ENCODE data around the gene DGKD. TPM values are rescaled to one million over a fixed set of nuclear protein-coding genes. Genes with fewer than 3 reads are reported as not detected.

Gene DGKD
- total RNA-seq, 4 donors from 2014 or later, result 26.3 to 41.3 (median 30.4) TPM

DNA sequence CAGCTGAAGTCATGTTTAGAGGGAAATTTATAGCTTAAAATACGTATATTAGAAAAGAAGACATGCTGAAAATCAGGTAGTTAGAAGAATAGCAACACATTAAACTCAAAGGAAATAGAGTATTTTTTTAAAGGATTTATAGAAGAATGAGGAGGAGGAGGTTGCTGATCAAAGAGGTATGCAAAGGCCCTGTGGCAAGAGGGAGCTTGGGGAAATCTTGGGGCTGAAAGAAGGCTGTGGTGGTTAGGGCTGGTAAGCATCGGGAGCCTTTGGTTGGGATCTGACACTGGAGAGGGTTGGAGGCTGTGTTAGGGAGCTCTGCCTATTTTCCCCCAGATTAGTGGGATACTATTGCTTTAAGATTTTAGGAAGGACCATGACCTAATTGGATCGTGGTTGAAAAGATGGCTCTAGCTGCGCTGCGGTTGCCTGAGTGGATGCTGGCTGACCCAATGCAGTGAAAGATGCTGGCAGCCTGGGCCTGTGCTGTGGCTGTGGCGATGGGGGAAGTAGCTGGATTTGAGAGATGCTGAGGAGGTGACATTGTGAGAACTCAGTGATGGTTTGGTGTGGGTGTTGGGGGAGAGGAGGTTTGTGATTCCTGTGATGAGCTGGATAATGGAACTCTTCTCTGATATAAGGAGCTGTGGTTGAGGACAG, 11.7 kb downstream of the DGKD start:
- no peaks in the 10 kb centered on the region for H3K9me3 ChIP-seq
- no peak for DNase-seq
- no peaks in the 10 kb centered on the region for H3K27me3 ChIP-seq
- intact Hi-C loops (cut with DNase I; ENCODE audit: low total_unique reads) (no loop called here), in situ Hi-C loops (cut with MboI; ENCODE audit: low sequenced_read_pairs in 4 of 4) (no loop called here)
- ATAC-seq, result no peak
- no peak overlapping the region for H3K4me3 ChIP-seq
- H3K27ac ChIP-seq, result no peak overlapping the region
- peaks cover 0 to 11% of the 10 kb centered on the region in 2 donors for H3K4me1 ChIP-seq
- no peaks in the 10 kb centered on the region for H3K36me3 ChIP-seq
- TF ChIP-seq, protein P1, sequence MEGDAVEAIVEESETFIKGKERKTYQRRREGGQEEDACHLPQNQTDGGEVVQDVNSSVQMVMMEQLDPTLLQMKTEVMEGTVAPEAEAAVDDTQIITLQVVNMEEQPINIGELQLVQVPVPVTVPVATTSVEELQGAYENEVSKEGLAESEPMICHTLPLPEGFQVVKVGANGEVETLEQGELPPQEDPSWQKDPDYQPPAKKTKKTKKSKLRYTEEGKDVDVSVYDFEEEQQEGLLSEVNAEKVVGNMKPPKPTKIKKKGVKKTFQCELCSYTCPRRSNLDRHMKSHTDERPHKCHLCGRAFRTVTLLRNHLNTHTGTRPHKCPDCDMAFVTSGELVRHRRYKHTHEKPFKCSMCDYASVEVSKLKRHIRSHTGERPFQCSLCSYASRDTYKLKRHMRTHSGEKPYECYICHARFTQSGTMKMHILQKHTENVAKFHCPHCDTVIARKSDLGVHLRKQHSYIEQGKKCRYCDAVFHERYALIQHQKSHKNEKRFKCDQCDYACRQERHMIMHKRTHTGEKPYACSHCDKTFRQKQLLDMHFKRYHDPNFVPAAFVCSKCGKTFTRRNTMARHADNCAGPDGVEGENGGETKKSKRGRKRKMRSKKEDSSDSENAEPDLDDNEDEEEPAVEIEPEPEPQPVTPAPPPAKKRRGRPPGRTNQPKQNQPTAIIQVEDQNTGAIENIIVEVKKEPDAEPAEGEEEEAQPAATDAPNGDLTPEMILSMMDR (IDR thresholded peaks at IDR 0.05 in 4 of 5, conservative IDR thresholded peaks at IDR 0.05 in 1 of 5), result no peak
- TF ChIP-seq POLR2A (IDR thresholded peaks at IDR 0.05), result no peak

DNA sequence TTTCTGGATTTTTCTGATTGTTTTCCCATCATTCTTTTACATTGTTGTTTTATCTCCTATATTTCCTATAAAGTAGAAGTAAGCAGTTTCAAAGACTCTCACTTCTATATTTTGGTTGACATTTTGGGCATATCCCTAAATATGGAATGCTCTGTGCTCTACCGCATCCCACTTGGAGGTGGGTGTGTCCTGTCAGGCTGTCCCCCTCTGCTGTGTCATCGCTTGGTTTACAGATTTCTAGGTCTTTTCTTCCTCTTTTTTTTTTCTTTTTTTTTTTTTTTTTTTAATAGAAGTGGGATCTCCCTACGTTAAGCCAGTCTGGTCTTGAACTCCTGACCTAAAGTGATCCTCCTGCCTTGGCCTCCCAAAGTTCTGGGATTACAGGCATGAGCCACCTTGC, 13.3 kb downstream of the DGKD start:
- Histone ChIP-seq H3K4me1 (peaks cover 4 to 7% of the 10 kb centered on the region in 2 donors), H3K9me3 (no peaks in the 10 kb centered on the region), H3K27ac (no peak overlapping the region), H3K27me3 (no peaks in the 10 kb centered on the region), H3K36me3 (no peaks in the 10 kb centered on the region), H3K4me3 (no peak overlapping the region)
- DNase-seq (no peak), ATAC-seq (no peak)
- in situ Hi-C loops (cut with MboI; ENCODE audit: low sequenced_read_pairs in 4 of 4) (no loop called here), intact Hi-C loops (cut with DNase I; ENCODE audit: low total_unique reads) (no loop called here)
- TF ChIP-seq POLR2A (IDR thresholded peaks at IDR 0.05), result no peak
- TF ChIP-seq, protein P1 (IDR thresholded peaks at IDR 0.05 in 4 of 5, conservative IDR thresholded peaks at IDR 0.05 in 1 of 5), result no peak

DNA sequence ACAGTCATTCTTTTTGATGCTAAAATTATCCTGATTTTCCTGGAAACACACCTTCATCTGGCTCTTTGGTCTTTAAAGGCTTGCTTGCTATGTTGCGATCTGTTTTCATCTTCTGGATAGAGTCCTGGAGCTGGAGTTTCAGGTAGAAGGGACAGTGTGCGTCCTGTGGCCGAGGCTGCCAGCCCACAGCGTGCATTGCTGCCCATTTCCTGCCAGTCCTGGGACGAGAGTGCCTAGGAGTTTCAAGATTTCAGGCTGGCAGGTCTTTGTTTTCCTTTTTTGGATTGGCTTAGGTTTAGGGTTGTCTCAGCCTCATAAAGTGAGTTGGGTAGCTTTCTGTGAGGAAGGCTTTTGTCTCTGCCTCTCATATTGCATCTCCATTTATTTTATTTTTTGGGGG, 14.5 kb downstream of the DGKD start:
- intact Hi-C loops (cut with DNase I; ENCODE audit: low total_unique reads), result no loop called here
- no peak for ATAC-seq

DNA sequence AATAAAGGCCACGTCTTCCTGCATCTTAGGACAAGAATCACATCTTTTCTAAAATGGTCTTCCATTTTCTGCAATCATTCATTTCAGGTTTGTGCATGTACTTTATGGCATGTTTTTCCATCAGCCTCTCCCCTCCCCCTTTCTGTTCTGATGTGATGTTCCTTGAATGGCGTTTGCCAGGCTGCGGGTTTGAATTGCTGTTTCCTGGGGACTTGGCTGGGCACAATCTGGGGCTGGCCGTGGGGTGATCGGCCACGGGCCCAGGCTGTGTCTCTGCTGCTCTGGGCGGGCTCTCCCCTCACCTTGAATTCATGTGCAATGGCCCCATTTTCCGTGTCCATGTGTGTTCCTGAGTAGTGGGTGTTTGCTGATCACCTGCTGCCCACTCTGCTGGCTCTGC, 15.2 kb downstream of the DGKD start:
- Histone ChIP-seq H3K36me3 (no peaks in the 10 kb centered on the region), H3K9me3 (no peaks in the 10 kb centered on the region), H3K27me3 (no peaks in the 10 kb centered on the region), H3K4me1 (peaks cover 4 to 7% of the 10 kb centered on the region in 2 donors), H3K4me3 (no peak overlapping the region), H3K27ac (no peak overlapping the region)
- ATAC-seq (no peak), DNase-seq (no peak)
- TF ChIP-seq, protein P1 (IDR thresholded peaks at IDR 0.05 in 4 of 5, conservative IDR thresholded peaks at IDR 0.05 in 1 of 5), result no peak
- no peak for TF ChIP-seq POLR2A (IDR thresholded peaks at IDR 0.05)
- in situ Hi-C loops (cut with MboI; ENCODE audit: low sequenced_read_pairs in 4 of 4), result no loop called here
- intact Hi-C loops (cut with DNase I; ENCODE audit: low total_unique reads), result no loop called here

More for the DNA sequence above, 14.5 kb downstream of the DGKD start:
- Histone ChIP-seq H3K9me3 (no peaks in the 10 kb centered on the region), H3K4me3 (no peak overlapping the region), H3K27me3 (no peaks in the 10 kb centered on the region), H3K36me3 (no peaks in the 10 kb centered on the region), H3K4me1 (peaks cover 4 to 7% of the 10 kb centered on the region in 2 donors), H3K27ac (no peak overlapping the region)
- in situ Hi-C loops (cut with MboI; ENCODE audit: low sequenced_read_pairs in 4 of 4), result no loop called here
- TF ChIP-seq, protein P1 (IDR thresholded peaks at IDR 0.05 in 4 of 5, conservative IDR thresholded peaks at IDR 0.05 in 1 of 5), result no peak
- no peak for TF ChIP-seq POLR2A (IDR thresholded peaks at IDR 0.05)
- no peak for DNase-seq
